NCI-H2227 treated with DMSO at 0.1 percent for 48 hours (cell line): ENCODE measurements around the gene CD160.
"Not testable (repeated sequence)": the region's sequence is repeated elsewhere in the genome, so short reads cannot be mapped to it uniquely, and the experiment has no call there.

Source experiments
- DNase-seq: peaks from one replicate; lab custom pipeline; 2025; lab: John Stamatoyannopoulos, UW

The CD160 gene

GRCh38 chr1:145759721-145760120 is 40.4 kb downstream of the CD160 start:
- DNase-seq = no peak

- DNase-seq = not testable (repeated sequence)
Measured at GRCh38 chr1:145760395-145760949, 41.2 kb downstream of the CD160 start.

- DNase-seq = not testable (repeated sequence)
Measured at GRCh38 chr1:145761498-145761897, 42.2 kb downstream of the CD160 start.

- DNase-seq = not testable (repeated sequence)
Measured at GRCh38 chr1:145762001-145762400, 42.7 kb downstream of the CD160 start.

GRCh38 chr1:145764231-145764940 is 45.1 kb downstream of the CD160 start:
- not testable (repeated sequence) for DNase-seq

- DNase-seq = not testable (repeated sequence)
Measured at GRCh38 chr1:145765127-145765526, 45.8 kb downstream of the CD160 start.

GRCh38 chr1:145765585-145766360 is 46.5 kb downstream of the CD160 start:
- not testable (repeated sequence) for DNase-seq

GRCh38 chr1:145766926-145767325 is 47.6 kb downstream of the CD160 start:
- DNase-seq = not testable (repeated sequence)

GRCh38 chr1:145768004-145768403 is 48.7 kb downstream of the CD160 start:
- DNase-seq = not testable (repeated sequence)

- no peak for DNase-seq
Measured at GRCh38 chr1:145771056-145771455, 51.8 kb downstream of the CD160 start.

GRCh38 chr1:145773423-145773822 is 54.1 kb downstream of the CD160 start:
- DNase-seq = no peak

- no peak for DNase-seq
Measured at GRCh38 chr1:145777357-145778145, 58.3 kb downstream of the CD160 start.

GRCh38 chr1:145778146-145778540 is 58.8 kb downstream of the CD160 start:
- DNase-seq = no peak

- DNase-seq = no peak
Measured at GRCh38 chr1:145782272-145783099, 63.2 kb downstream of the CD160 start.

- DNase-seq = no peak
Measured at GRCh38 chr1:145784409-145784808, 65.1 kb downstream of the CD160 start.

- DNase-seq = no peak
Measured at GRCh38 chr1:145785547-145785946, 66.2 kb downstream of the CD160 start.

- DNase-seq = no peak
Measured at GRCh38 chr1:145786271-145786670, 67.0 kb downstream of the CD160 start.

- DNase-seq = no peak
Measured at GRCh38 chr1:145788580-145788979, 69.3 kb downstream of the CD160 start.
